ENCODE measurements around the gene RARRES1.

The RARRES1 gene

DNA sequence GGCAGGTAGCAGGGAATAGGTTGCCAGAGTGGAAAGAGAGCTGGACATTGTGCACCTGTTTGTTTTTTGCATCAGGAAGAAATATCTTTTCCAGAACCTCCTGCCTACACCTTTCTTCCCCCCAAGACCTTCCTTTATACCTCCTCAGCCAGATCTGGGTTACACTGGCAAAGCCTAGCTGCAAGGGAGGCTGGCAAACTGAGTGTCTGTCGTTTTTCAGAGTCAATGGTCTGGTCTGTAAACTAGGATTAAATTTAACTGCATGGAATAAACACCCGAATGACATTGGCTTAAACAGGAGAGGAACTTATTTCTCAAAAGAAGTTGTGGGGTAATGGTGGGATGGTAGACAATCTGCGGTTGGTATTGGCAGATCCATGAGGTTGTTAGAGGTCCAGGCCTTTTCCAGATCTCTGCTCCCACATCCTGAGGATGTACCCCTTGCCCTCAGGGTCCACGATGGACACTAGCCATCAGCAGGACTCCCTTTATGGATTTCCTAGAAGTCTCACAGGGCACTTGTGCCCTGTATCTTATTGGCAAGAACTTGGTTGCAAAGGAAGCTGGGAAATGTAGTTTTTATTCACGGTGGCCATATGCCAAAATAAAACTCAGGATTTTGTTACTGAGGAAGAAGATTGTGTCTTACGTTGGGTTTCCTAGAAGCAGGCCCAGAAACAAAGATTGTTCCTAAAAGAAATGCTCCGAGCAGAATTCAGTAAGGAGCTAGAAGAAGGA is 3.2 kb upstream of the RARRES1 start:
- DNase-seq (ENCODE audit: low spot score), result no peak

- no peak for DNase-seq (ENCODE audit: low spot score)
These were observed 1.4 kb upstream of the RARRES1 start for GRCh38 chr3:158733656-158734055.

- no peak for DNase-seq (ENCODE audit: low spot score)
These were observed 571 bp upstream of the RARRES1 start for GRCh38 chr3:158732856-158733200.

- no peak for DNase-seq (ENCODE audit: low spot score)
These were observed 771 bp downstream of the RARRES1 start for GRCh38 chr3:158731486-158731885.

- no peak for DNase-seq (ENCODE audit: low spot score)
These were observed 3.4 kb downstream of the RARRES1 start for GRCh38 chr3:158728851-158729250.

- no peak for DNase-seq (ENCODE audit: low spot score)
These were observed 4.2 kb downstream of the RARRES1 start for GRCh38 chr3:158728061-158728377.

- DNase-seq (ENCODE audit: low spot score), result peak; percentile 63
These were observed 4.8 kb downstream of the RARRES1 start for GRCh38 chr3:158727206-158728060.

GRCh38 chr3:158725348-158726011 is 6.8 kb downstream of the RARRES1 start:
- DNase-seq (ENCODE audit: low spot score), result no peak

DNA sequence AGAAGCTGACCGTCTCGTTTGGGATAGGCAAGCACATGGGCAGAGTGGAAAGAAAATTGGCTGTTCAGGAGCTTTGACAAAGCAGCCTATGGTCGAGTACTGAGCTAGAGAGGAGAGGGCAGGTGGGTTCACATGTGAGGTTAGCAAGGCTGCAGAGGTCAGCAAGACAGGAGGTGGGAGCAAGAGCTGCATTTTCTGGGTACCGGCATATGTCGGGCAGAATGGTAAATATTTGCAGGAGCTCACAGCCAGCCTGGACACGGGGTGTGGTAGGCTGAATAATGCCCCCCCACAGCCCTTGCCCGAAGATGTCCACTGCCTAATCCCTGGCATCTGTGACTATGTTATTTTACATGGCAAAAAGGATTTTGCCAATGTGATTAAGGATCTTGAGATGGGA is 8.3 kb downstream of the RARRES1 start:
- no peak for DNase-seq (ENCODE audit: low spot score)

DNA sequence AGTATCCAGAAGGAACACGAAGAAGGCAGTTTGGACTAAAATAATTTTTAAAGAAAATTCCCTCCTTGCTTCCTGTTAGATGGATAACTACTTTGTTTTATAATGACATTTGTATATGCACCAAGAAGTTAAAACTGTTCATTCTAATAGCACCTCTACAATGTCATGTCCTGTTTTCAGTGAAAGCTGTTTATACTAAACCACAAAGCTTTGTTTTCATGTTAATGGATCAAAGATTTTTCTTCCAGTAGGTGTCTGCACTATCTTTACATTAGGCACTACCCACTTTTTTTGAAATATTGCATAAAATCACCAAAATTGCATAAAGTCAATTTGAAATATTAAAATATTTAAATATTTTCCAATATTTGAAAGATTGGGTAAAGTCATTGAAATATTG is 10.1 kb downstream of the RARRES1 start:
- no peak for DNase-seq (ENCODE audit: low spot score)

DNA sequence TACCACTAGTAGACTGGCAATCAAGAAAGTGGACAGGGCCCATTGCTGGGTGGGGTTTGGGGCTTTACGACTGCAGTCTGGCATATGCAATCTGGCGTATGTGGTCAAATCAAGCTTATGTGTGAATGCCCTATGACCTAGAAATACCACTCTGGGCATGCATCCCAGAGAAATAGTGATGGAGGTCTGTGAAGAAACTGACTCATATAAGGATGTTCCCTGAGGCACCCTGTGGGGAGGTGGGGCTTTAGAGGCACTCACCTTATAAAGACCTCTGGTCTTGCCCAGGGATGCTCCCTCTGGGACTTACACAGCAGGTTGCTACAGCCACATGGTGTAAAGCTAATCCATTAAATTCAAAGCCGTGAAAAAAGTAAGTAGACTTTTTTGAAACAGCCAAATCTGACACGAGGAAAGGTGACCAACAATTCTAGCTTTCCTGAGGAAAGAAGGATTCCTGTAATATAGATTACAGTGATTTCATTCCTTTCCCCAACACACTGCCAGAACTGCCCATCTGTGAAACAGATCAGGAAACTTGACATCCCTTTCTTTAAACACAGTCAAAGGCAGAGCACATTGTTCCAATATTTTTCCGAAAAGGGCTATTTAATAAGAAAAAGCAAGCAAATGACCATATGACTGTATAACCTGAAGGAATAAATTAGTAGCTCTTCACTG is 13.6 kb downstream of the RARRES1 start:
- no peak for DNase-seq (ENCODE audit: low spot score)

GRCh38 chr3:158717576-158717975 is 14.7 kb downstream of the RARRES1 start:
- no peak for DNase-seq (ENCODE audit: low spot score)

DNA sequence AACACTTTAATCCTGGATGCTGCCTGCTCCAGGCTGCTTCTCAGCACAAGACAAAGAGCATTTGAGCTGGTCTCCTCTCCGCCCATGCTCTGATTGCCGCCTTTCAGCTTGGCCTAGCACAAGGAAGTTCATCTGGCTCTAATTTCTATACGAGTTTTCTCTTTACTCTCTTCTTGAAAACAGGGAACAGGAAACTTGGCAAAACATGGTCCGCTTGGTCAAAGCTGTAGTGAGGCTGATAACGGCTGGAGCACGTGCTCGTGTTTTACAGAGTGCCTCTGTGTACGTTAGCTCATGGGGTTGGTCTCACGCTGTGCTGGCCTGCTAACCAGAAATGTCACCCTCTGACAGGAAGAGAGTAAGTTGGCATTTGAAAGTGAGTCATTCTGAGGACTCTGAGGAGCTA is 19.2 kb downstream of the RARRES1 start:
- DNase-seq (ENCODE audit: low spot score), result no peak

GRCh38 chr3:158712443-158712842 is 19.8 kb downstream of the RARRES1 start:
- no peak for DNase-seq (ENCODE audit: low spot score)

DNA sequence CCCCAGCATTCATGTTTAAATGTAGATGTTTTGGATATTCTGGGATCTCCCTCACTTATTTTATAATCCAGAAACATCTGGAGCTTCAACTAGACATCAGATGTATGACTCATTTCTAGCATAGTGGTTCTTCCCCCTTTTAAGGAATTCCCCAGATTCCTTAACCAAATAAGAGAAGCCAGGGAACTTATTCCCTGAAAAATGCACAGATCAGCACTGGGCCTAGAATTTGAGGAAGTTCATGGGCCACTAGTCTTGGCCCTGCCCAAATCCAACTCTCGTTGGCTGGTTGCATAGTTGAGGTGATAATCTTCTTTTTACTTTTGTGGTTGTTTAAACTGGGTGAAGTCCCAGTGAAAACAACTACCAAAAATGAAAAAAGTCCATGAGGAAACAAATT is 20.4 kb downstream of the RARRES1 start:
- no peak for DNase-seq (ENCODE audit: low spot score)

GRCh38 chr3:158710601-158711000 is 21.7 kb downstream of the RARRES1 start:
- no peak for DNase-seq (ENCODE audit: low spot score)

DNA sequence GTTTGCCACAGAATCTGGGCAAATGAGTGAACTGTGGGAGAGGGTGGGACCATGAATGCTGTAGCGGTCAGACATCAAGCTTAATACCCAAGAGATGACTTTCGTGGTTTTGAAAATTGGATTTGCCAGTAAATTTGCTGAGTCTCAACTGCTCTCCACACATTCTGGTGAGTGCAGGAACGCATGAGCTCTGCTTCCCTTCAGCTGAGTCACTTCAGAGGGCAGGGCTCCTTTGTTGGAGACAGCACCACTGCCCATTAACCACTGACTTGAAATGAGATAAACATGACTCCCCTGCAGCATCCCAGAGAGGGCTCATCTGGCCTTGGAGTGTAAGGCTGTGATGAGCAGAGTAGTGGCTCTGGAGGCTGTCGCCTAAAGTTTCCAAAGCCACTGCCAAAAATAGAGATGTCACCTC is 22.6 kb downstream of the RARRES1 start:
- DNase-seq (ENCODE audit: low spot score), result no peak

DNA sequence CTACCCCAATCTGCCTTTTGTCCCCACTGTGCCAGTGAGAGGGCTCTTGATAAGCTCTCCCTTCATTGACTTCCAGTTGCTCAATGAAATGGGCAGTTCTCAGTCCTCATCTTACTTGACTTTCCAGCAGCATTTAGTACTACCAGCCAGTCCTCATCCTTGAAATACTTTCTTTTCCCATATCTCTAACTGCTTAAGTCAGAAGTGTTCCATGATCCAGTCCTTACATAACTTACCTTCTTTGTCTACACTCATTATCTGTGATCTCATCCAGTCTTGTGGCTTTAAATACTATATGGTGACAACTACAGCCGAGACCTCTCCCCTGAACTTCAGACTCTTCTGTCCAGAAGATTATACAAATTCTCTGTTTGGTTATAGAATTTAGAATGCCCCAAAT is 28.7 kb downstream of the RARRES1 start:
- no peak for DNase-seq (ENCODE audit: low spot score)

DNA sequence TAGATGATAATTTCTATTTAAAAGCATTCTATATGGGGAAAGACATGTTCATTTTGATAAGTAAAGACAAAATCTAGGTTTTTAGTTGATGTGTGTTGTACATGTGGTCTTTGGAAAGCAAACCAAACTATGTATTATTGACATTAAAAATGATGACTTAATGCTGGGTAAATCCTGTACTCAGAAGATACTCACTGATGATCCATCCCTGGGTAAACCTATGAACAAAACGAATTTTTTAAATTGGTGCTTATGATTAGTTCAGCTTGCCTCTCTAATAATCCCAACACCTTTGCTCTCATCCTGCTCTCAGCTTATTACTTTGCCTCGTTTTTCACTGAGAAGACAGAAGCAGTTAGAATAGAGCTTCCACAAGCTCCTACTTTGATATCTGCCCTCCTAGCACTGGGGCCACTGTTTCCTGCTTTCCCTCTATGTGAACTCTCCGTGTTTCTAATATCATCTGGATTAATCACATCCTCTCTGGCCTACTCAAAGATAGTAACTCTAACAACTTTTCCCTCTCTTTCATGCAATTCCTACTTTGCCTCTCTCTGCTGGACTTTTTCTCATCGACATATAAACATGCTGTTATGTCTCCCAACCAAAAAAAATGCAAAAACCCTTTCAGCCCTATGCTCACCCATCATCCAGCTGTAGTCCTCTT is 29.3 kb downstream of the RARRES1 start:
- DNase-seq (ENCODE audit: low spot score), result no peak

DNA sequence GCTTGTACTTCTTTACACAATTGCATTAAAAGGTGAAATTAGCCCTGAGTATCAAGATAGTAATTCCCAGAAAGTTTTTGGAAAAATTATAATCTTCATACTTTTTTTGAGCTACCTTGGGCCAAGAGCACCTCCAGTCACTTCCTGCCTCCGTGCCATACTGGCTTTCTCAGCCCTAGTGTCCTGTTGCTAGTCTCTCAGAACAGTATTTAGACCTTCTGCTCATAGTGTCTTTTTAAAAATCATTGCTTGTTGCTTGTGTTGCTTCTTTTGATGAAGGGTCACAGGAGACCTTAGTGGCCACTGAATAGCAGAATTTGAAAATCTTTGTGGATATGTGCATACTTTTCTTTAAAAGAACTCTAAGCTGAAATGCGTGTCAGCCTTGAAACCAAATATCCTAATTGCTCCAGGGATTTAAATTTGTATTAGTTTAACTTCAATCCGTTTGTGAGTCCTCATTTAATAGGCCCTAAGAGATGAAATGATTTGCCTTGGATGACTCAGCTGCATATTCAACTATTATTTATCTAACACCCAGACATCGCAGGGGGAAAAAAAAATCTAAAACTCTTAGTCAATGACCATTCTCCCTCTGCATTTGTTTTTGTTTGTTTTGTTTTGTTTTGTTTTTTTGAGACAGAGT is 30.7 kb downstream of the RARRES1 start:
- no peak for DNase-seq (ENCODE audit: low spot score)

GRCh38 chr3:158700559-158700958 is 31.7 kb downstream of the RARRES1 start:
- DNase-seq (ENCODE audit: low spot score), result no peak

DNA sequence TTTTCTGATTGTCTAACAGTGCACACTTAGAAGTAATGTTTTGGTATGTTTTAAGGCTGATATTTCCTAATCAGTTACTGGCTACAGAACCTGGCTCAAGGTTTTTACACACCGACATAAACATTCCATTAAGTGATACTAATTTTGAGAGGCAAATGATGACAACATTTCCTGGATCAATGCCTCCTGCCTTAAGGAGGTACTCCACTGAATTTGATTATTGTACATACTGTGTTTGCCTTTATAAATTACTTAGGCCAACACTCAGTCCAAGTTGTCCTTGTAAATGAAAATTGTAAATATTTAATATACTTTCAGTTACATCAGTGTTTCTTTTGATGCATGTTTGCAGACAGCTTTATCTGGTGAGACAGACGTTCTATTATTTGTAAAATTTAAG is 35.6 kb downstream of the RARRES1 start:
- DNase-seq (ENCODE audit: low spot score), result no peak

Data from HuH-7 (cell line).